ENCODE results near the gene NUDT21.
"Not testable (repeated sequence)": the region's sequence is repeated elsewhere in the genome, so short reads cannot be mapped to it uniquely, and the experiment has no call there.

- not testable (repeated sequence) for TF ChIP-seq CTCF, POLR2A (IDR thresholded peaks at IDR 0.05)
Observed at GRCh38 chr16:56380778-56381485, 70.2 kb downstream of the NUDT21 start.
